K562 (cell line): Measurements from ENCODE around the gene C10orf143. TPM values are rescaled to one million over a fixed set of nuclear protein-coding genes. Genes with fewer than 3 reads are reported as not detected.

ENCODE experiments used
- ATAC-seq: fragments of 200-7000 bp; cut with Tn5 transposase; 3 replicates; pipeline ENCODE4 v1.9.1; 2020; ENCODE audit warnings: moderate library complexity
- BruUV-seq: library from RNA; stranded (reverse); fragments of 400-500 nt; replicated peaks from 2 replicates; lab custom pipeline; 2021; lab: Mats Ljungman, UMichigan
- CTCF ChIA-PET: fragments of 300-600 bp; formaldehyde crosslinking; extraction: SDS; loops from one replicate; lab custom pipeline; 2021; ENCODE audit warnings: low intra/inter-chr PET ratio; lab: Yijun Ruan, JAX
- POLR2A ChIA-PET: fragments of 300-600, 350-650 bp; sonication (Branson Sonifier 250); formaldehyde crosslinking; extraction: SDS; loops from one replicate; lab custom pipeline; 2021; ENCODE audit warnings: antibody characterized with exemption, inconsistent platforms; lab: Yijun Ruan, JAX
- DNase-seq, 4 experiments: peaks; one replicate each; pipeline versions ENCODE4 v3.0.0 to v3.0.0-alpha.2; 2011 to 2018; ENCODE audit warnings: low spot score in 3 of 4, mixed read lengths in 3 of 4; ENCODE audit errors: extremely low read depth in 1 of 4
- FAIRE-seq: peaks from 2 replicates; lab custom pipeline; 2011; peaks lifted over from hg19 to GRCh38; lab: Jason Lieb, UNC
- H2AFZ ChIP-seq: 2 replicates; pipeline ENCODE4 v1.6.0; 2011; ENCODE audit warnings: low read depth, low read length, control low read depth, inconsistent platforms
- H3K27ac ChIP-seq: fragments of 200-600 bp; 3 replicates; pipeline ENCODE4 v1.8.0; 2011; ENCODE audit warnings: low read depth, mild to moderate bottlenecking, control low read depth, inconsistent platforms, low read length, moderate library complexity, mixed read lengths; ENCODE audit errors: extremely low read depth
- H3K27me3 ChIP-seq, 2 experiments: fragments of 300-600 bp in 1 of 2; 2 replicates in 1 of 2; 3 replicates in 1 of 2; pipeline versions ENCODE4 v1.6.0 to v1.8.0; 2011; ENCODE audit warnings: inconsistent platforms in 2 of 2, low read length in 2 of 2, mild to moderate bottlenecking in 1 of 2, mixed read lengths in 1 of 2, moderate library complexity in 1 of 2; ENCODE audit not compliant: control insufficient read depth in 2 of 2, insufficient read depth in 2 of 2
- H3K36me3 ChIP-seq: fragments of 300-600 bp; 3 replicates; pipeline ENCODE4 v1.8.0; 2011; ENCODE audit warnings: mild to moderate bottlenecking, low read length, inconsistent platforms; ENCODE audit not compliant: control insufficient read depth, insufficient read depth
- H3K4me1 ChIP-seq, 2 experiments: fragments of 200-600 bp in 1 of 2; replicated peaks in 1 of 2; 2 replicates in 1 of 2; 3 replicates in 1 of 2; pipeline versions ENCODE4 v1.5.1 to v1.8.0; 2011; ENCODE audit warnings: inconsistent platforms in 2 of 2, low read length in 2 of 2, mild to moderate bottlenecking in 1 of 2, mixed read lengths in 1 of 2, moderate library complexity in 1 of 2; ENCODE audit not compliant: control insufficient read depth in 2 of 2, insufficient read depth in 2 of 2
- H3K4me2 ChIP-seq: 2 replicates; pipeline ENCODE4 v1.6.1; 2011; ENCODE audit warnings: low read length, control low read depth, inconsistent platforms, mixed read lengths; ENCODE audit not compliant: insufficient read depth
- H3K4me3 ChIP-seq: fragments of 200-600 bp; sonication (generic), shearing (Covaris generic); 2 replicates; pipeline ENCODE4 v1.5.1; 2016; ENCODE audit warnings: control low read depth, inconsistent platforms
- H3K79me2 ChIP-seq: fragments of 200-600 bp; 3 replicates; pipeline ENCODE4 v1.8.0; 2011; ENCODE audit warnings: low read length, inconsistent platforms; ENCODE audit not compliant: control insufficient read depth, insufficient read depth
- H3K9ac ChIP-seq, 2 experiments: 2 replicates each; pipeline versions ENCODE4 v1.6.0 to v1.6.1; 2011; ENCODE audit warnings: low read depth in 2 of 2, low read length in 2 of 2, control low read depth in 1 of 2, inconsistent platforms in 1 of 2, mild to moderate bottlenecking in 1 of 2, mixed read lengths in 1 of 2; ENCODE audit not compliant: insufficient read depth in 1 of 2
- H3K9me1 ChIP-seq: one replicate; pipeline ENCODE4 v1.6.0; 2011; ENCODE audit warnings: inconsistent platforms, mild to moderate bottlenecking, low read length, moderate library complexity; ENCODE audit not compliant: control insufficient read depth, insufficient read depth
- H3K9me3 ChIP-seq: replicated peaks from 2 replicates; pipeline ENCODE4 v1.5.1; 2011; ENCODE audit warnings: low read depth, low read length, inconsistent platforms; ENCODE audit not compliant: control insufficient read depth, insufficient read depth
- H4K20me1 ChIP-seq: replicated peaks from 2 replicates; pipeline ENCODE4 v1.6.1; 2011; ENCODE audit warnings: low read length, inconsistent platforms, mixed read lengths; ENCODE audit not compliant: control insufficient read depth, insufficient read depth
- CBFA2T2 ChIP-seq: fragments of 450-650 bp; conservative IDR thresholded peaks from 2 replicates; pipeline ENCODE4 v1.6.1; 2017; ENCODE audit warnings: mild to moderate bottlenecking
- CC2D1A ChIP-seq: fragments of 450-650 bp; IDR thresholded peaks from 2 replicates; pipeline ENCODE4 v1.6.1; 2017; ENCODE audit warnings: mild to moderate bottlenecking
- ELF1 ChIP-seq: fragments of 200-800 bp; sonication (Bioruptor generic); IDR thresholded peaks from 2 replicates; pipeline ENCODE4 v1.6.1; 2016; ENCODE audit warnings: missing genetic modification characterization, missing compliant biosample characterization
- MAFF ChIP-seq: IDR thresholded peaks from 2 replicates; pipeline ENCODE4 v1.6.1; 2012; ENCODE audit warnings: low read length, improper control_type of control experiment
- OTX1 ChIP-seq: fragments of 450-650 bp; formaldehyde crosslinking; IDR thresholded peaks from 2 replicates; pipeline ENCODE4 v1.4.0; 2022; ENCODE audit warnings: mild to moderate bottlenecking
- POLR3A ChIP-seq: IDR thresholded peaks from 2 replicates; pipeline ENCODE4 v1.6.1; 2011; ENCODE audit warnings: borderline replicate concordance, mild to moderate bottlenecking, moderate library complexity; ENCODE audit not compliant: insufficient read length, insufficient read depth; ENCODE audit errors: extremely low read depth
- RBM22 ChIP-seq: fragments of 200-400 bp; formaldehyde crosslinking; IDR thresholded peaks from 2 replicates; pipeline ENCODE4 v1.6.1; 2018; ENCODE audit warnings: low read length, low read depth; ENCODE audit not compliant: poor library complexity, severe bottlenecking
- STAG1 ChIP-seq: sonication (generic); formaldehyde crosslinking; IDR thresholded peaks from 2 replicates; pipeline ENCODE4 v1.5.0; 2020; ENCODE audit warnings: missing genetic modification reagents, borderline replicate concordance
- ZNF507 ChIP-seq: conservative IDR thresholded peaks from 2 replicates; pipeline ENCODE4 v1.6.1; 2017; ENCODE audit warnings: missing genetic modification characterization, missing compliant biosample characterization
- ZNF584 ChIP-seq: fragments of 200-800 bp; sonication (Bioruptor generic); IDR thresholded peaks from 2 replicates; pipeline ENCODE4 v1.6.1; 2016; ENCODE audit warnings: low read depth, mild to moderate bottlenecking, missing genetic modification characterization, missing compliant biosample characterization
- ZNF586 ChIP-seq: fragments of 450-650 bp; formaldehyde crosslinking; conservative IDR thresholded peaks from 2 replicates; pipeline ENCODE4 v1.4.0; 2020; ENCODE audit warnings: mild to moderate bottlenecking, moderate library complexity
- ZNF76 ChIP-seq: fragments of 250-450 bp; sonication (Bioruptor Pico); IDR thresholded peaks from 2 replicates; pipeline ENCODE4 v1.4.0; 2020; ENCODE audit warnings: mild to moderate bottlenecking, moderate library complexity, borderline replicate concordance
- ZNF780A ChIP-seq: fragments of 250-450 bp; sonication (Bioruptor Pico); IDR thresholded peaks from 2 replicates; pipeline ENCODE4 v1.5.0; 2021; ENCODE audit warnings: mild to moderate bottlenecking
- WGBS: fragments of 100-300 bp; shearing (Covaris generic); methylation state at CpG from one replicate; pipeline ENCODE4 v1.1.6; 2016; ENCODE audit warnings: low coverage, mixed read lengths; ENCODE audit not compliant: insufficient coverage; ENCODE audit errors: missing lambda C conversion rate; 5-methylcytosine and 5-hydroxymethylcytosine counted together
- in situ Hi-C: fragments of 300-500 bp; cut with MboI; formaldehyde crosslinking; loops from 4 replicates; pipeline ENCODE4 v1.15.0; 2018; ENCODE audit warnings: inconsistent platforms, mixed read lengths
- intact Hi-C: fragments of 100-400 bp; cut with micrococcal nuclease; formaldehyde crosslinking; loops from 2 replicates; pipeline ENCODE4 v1.14.2; 2022
- polyA plus RNA-seq, 8 experiments: library from polyadenylated mRNA; depleted of rRNA in 4 of 8; stranded (reverse) in 5 of 8; unstranded in 3 of 8; fragments of >200 nt; fragmentation: Nextera tagmentation in 2 of 8; fragmentation: Illumina TruSeq in 1 of 8; extraction: Ambion mirVana in 2 of 8; extraction: Trizol in 1 of 8; gene quantifications; 2 replicates each; pipeline versions ENCODE4 v1.2.1 to v1.2.3, GENCODE V29; 2011 to 2014; ENCODE audit warnings: inconsistent platforms in 1 of 8, missing spikeins in 1 of 8
- total RNA-seq, 7 experiments: library from RNA; depleted of rRNA in 6 of 7; stranded (reverse); fragments of >200 nt in 6 of 7; fragmentation: Illumina TruSeq in 2 of 7; extraction: Trizol in 2 of 7; gene quantifications; 2 replicates each; pipeline versions ENCODE4 v1.2.1 to v1.2.3, GENCODE V29; 2011 to 2021; ENCODE audit warnings: low replicate concordance in 1 of 7

Gene C10orf143
- total and polyA plus RNA-seq, 9 of the 15 experiments (the other 6 are each of a cell fraction or from before 2014, with no cell fraction given), result 0.07 to 0.42 (median 0.25) TPM; not detected in 2

GRCh38 chr10:130061760-130062159 lies 48.9 kb downstream of the C10orf143 start:
- no TSS peak for BruUV-seq
- H3K79me2 ChIP-seq, result no peaks in the 10 kb centered on the region
- no peak overlapping the region for H3K4me3 ChIP-seq
- 3% methylated on average over 6 of the region's 6 CpGs for WGBS
- no peaks in the 10 kb centered on the region for H4K20me1 ChIP-seq
- no peaks in the 10 kb centered on the region for H3K9me1 ChIP-seq
- H3K4me2 ChIP-seq, result no peak overlapping the region
- no peaks in the 10 kb centered on the region for H3K4me1 ChIP-seq
- no peaks in the 10 kb centered on the region for H3K9me3 ChIP-seq
- ATAC-seq, result no peak
- TF ChIP-seq ELF1, result no peak
- no peak for TF ChIP-seq RBM22
- no peak for TF ChIP-seq ZNF586 (CRISPR knock-in tag)
- TF ChIP-seq STAG1 (CRISPR knock-in tag), result no peak
- no peak for TF ChIP-seq ZNF780A (CRISPR knock-in tag)
- no peak for TF ChIP-seq MAFF
- TF ChIP-seq CBFA2T2, result no peak
- TF ChIP-seq OTX1 (CRISPR knock-in tag), result no peak
- no peak for TF ChIP-seq ZNF76 (CRISPR knock-in tag)
- no peak for TF ChIP-seq POLR3A
- TF ChIP-seq ZNF507 (tag), result no peak
- no peak for TF ChIP-seq ZNF584 (CRISPR knock-in tag)
- TF ChIP-seq CC2D1A, result no peak
- intact Hi-C loops, result no loop called here
- DNase-seq, result no peak
- no peak overlapping the region for H3K27ac ChIP-seq
- no peak overlapping the region for H2AFZ ChIP-seq
- FAIRE-seq, result no peak
- no peaks in the 10 kb centered on the region for H3K36me3 ChIP-seq
- ChIA-PET POLR2A (no interaction called here), CTCF (no interaction called here)
- no peak overlapping the region for H3K9ac ChIP-seq
- H3K27me3 ChIP-seq, result peaks cover 2 to 28% of the 10 kb centered on the region in 2 experiments; a peak in 3 of 5 replicates
- in situ Hi-C loops, result no loop called here
